HG03108 (cell line): ENCODE results near the gene FNBP1.

Source experiments
- ATAC-seq: cut with Tn5 transposase; IDR thresholded peaks from one replicate; pipeline ENCODE4 v1.9.1; 2021; ENCODE audit warnings: moderate library complexity; ENCODE audit not compliant: unreplicated experiment

FNBP1 gene

DNA sequence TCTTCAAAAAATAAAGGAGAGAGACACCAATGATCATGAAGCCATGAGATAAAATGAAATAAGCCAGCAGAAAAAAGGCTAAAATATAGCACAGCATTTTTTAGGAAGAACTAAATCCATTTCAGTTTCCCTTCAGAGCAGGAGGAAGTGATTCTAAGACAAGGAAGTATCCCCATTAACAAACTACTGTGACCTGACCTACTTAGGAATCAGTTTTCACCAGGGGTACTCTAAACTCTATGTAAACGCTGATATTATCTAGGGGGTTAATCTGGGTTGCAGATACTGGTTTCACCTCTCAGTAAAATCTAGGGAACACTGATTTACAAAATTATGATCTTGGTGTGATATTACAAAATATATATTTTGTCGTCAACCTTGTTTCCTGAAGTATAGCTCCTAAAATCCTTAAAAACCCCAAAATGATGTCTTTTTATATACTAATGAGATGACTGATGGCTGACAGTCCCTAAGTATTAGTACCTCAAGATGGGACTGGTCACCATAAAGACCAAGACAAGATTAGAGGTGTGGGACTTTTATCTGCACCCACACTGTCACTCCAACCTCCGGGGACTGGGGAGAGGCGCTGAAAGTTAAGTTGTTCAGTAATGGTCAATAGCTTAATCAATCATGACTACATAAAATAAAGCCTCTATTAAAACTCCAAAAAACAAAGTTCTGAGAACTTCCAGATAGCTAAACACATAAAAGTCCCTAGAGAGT, 2.9 kb upstream of the FNBP1 start:
- ATAC-seq: no peak

DNA sequence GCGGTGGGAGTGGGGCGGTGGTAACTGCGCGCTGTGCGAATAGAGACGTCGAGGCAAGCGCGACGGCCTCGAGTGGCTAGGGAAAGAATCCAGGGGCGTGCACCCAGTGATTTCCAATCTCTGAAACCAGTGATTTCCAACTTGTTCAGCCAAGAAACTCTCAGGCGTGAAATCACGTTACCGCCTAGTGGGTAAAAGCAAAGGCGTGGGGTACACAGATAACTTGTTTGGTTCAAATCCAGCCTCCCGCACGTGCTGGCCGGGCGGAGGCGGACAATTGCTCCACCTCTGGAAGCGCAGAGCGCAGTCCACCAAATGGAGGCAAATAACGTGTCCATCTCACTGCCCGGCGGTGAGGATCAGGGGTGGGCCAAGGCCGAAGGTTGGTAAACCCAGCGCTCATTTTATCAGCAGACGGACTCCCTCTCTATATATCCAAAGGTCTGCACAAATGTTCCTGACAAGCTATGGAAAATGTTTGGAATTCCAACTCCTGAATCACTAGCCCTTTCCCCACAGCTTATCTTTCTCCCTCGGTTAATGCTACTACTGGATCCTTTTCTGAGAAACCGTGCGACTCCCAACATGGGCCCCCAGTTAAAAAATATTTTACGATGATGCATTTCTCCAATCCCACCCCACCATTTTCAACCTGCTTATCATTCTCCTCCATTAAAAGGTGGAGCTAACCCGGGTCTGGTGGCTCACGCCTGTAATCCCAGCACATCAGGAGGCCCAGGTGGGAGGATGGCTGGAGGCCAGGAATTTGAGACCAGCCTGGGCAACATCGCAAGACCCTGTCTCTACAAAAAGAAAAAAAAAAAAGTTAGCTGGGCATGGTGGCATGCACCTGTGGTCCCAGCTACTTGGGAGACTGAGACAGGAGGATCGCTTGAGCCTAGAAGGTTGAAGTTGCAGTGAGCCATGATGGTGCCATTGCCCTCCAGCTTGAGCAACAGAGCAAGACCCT, 950 bp upstream of the FNBP1 start:
- no peak for ATAC-seq

- ATAC-seq: no peak
These were observed 544 bp downstream of the FNBP1 start for GRCh38 chr9:130042406-130042884.

DNA sequence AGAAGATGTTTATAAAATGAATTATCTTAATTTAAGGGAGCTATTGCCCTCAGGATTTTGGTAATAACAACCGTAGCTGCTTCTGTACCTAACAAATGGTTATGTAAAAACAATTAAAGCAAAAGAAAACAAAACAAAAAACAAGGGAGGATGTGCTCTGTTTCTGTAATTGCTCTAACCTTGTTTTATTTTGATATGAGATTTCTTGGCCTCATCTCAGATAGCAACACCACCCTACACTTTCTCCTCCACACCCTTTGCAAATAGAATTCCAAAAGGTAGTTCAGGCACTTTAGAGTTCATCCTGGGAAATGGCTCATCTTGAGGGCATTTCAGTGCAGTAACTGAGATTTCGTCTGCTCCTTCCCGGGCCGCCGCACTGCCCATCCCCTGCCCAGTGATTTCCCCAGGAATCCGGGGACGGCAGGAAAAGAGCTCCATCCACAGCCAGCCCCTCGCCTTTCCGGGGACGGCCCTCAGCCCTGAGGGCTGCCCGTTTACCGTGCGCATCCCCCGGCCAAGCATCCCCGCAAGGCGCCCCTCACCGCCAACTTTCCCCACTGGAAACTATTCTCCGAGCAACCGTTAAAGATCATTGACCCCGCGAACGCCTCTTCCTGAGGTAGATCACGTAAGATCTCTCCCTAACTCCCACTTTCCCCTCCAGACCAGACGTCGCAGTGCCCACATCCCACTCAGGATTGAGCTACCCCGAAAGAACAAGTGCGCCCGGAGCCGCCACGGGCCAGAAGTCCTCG, 1.2 kb downstream of the FNBP1 start:
- ATAC-seq: no peak

DNA sequence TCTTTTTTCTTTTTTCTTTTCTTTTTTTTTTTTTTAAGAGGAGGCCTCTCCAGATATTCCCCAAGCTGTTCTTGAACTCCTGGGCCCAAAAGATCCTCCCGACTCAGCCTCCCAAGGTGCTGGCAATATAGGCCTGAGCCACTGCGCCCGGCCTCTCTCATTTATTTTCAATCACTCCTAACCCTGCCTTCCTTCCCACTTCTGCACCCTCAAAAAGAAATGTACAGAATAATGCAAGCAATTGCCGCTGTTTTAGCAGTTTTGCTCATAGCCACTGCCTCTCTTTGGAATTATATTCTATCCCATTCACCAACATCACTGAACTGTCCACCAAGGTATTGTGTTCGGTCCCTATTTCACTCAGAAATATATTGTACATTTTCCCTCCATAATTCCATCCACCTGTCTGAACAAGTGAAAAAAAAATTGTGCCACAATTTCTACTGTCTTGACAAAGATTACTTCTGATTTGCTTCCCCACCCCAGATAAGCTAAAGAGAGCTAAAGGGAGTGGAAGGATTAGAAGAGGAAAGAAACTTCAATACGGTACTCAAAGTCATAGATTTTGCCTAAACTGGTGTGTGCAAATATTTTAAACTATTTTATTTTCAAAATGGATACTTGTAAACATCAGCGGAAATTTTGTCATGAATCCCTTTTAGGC, 1.9 kb downstream of the FNBP1 start:
- no peak for ATAC-seq

- peak; percentile 26 for ATAC-seq
These were observed 3.4 kb downstream of the FNBP1 start for GRCh38 chr9:130039528-130040147.

- no peak for ATAC-seq
These were observed 6.9 kb downstream of the FNBP1 start for GRCh38 chr9:130036099-130036498.

- no peak for ATAC-seq
These were observed 8.4 kb downstream of the FNBP1 start for GRCh38 chr9:130034570-130034969.

DNA sequence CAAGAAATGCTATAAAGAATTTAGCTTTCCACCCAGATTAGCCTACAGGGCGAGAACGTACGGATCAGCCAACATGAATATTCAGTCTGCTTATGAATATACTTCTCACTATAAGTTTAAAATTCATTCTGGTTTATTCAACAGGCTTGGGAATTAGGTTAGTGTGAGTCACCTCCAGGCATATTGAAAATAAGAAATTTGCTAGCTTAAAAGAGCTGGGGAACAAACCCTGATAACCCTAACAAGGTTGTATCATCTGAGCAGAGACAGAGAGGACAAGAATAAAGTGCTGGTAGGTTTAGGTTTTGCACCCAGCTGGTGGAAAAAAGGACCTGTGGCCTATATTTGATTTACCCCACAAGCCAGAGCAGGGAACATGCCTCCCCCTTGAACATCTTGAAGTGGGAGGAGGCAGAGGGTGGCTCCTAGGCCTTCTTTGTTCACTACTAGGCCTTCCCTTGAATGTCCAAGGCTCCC, 12.3 kb downstream of the FNBP1 start:
- ATAC-seq: no peak

- no peak for ATAC-seq
These were observed 13.6 kb downstream of the FNBP1 start for GRCh38 chr9:130029223-130029973.

DNA sequence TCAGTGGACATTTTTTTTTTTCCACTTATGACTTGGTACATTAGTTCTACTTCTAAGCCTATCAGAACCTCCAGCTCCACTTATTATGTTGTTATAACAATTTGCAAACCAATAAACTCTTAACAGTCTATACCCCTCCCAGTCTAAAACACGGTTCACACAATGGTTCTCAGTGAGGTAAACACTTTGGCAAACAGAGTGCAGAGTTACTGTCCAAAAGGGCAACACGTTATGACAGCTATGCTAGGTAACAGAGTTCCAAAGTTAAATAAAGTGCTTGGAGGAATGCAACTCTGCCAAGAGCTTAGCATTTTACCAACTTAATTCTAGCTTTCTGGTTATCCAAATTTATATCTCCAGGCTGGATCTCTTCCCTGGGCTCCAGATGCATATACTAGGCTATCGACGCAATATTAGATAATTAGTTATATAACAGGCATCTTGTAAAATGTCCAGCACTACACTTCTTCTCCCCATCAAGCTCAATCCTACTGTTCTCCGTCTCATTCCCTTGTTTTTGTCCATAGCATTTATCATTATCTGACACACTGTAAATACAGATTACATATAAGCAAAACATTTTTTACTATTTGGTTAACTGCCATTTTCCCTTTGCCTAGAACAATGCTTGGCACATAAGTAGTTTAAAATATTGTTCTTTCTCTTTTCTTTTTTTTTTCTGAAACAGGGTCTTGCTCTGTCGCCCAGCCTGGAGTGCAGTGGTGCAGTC, 14.3 kb downstream of the FNBP1 start:
- no peak for ATAC-seq

DNA sequence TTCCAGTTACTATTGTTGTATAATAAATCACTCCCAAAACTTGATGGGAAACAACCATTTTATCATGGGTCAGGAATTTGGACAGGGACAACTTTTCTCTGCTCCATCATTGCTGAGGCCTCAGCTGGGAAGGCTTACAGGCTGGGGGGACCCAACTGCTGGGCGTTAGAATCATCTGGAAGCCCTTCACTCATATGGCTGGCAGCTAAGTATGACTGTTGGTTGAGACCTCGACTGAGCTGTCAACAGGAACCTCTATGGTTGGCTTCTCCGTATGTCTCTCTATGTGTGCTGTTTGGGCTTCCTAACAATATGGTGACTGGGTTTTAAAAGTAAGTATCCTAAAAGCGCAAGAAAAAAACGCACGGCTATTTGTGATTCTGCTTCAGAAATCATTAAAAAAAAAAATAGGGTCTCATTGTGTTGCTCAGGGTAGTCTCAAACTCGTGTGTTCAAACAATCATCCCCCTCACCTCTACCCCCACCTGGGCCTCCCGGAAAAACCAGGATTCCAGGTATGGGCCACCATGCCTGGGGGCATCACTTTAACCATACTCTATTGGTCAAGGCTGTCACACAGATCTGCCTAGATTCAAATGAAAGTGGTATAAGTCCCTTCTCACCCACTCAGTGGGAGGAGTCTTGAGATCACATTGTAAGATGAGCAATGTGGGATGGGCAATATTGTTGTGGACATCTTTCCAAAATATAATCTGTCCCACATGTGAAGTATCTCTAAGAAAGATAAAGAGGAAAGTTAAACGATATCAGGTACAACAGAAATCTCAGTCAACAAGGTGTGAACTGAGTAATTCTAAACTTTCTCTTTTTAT, 15.2 kb downstream of the FNBP1 start:
- no peak for ATAC-seq

DNA sequence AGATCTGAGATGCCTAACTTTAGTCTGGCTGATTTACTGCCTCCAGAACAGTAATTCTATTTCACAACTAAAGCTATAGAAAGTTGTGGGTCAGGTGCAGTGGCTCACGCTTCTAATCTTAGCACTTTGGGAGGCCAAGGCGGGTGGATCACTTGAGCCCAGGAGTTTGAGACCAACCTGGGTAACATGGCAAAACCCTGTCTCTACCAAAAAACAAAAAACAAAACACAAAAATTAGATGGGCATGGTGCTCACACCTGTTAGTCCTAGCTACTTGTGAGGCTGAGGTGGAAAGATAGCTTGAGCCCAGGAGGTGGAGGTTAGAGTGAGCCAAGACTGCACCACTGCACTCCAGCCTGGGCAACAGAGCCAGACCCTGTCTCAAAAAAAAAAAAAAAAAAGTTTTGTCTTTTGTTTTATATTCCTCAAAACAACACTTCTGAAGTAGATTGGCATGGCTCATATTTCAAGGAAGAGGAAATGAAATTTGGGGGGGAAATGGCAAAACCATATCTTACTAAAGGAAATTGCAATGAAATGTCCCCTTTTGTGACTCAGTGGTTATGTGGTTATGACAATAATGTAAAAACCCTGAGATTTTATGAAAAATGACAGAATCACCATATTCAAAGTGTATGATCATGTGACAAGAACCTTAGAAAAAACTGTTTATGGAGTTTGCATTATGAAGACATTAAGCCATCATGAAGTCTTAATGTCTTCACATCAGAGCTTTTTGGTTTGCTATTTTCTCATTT, 16.2 kb downstream of the FNBP1 start:
- no peak for ATAC-seq

GRCh38 chr9:130024597-130024994, 18.4 kb downstream of the FNBP1 start:
- ATAC-seq: no peak

- ATAC-seq: no peak
These were observed 18.9 kb downstream of the FNBP1 start for GRCh38 chr9:130023994-130024596.

DNA sequence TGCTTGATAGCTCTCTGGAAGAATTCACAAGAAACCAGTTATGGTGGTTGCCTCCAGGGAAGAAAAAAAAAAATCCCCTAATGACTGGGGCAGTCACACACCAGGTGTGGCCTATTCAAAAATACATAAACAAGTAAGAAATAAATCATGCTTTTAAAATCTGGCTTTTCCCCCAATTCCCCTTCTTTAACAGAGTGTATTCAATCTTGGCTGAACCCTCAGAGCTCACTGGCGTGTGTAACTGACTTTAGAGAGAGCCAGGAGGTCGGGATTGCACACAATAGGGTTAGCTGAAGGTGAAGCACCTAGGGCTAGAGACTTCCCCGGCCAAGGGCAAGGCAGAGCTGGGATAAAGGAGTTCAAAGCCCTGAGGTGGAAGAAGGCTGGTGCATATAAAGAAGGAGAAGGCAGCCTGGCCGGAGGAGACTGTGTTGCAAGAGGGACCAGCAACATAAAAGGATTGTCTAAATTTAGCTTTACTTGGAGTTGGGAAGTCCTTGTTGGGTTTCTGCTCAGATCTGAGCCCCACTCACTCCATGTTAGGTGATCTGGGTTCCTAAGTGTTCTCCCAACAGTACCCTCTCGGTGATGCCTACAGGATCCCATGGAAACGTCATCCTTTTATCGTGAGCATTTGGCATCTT, 19.7 kb downstream of the FNBP1 start:
- peak; percentile 47 for ATAC-seq
